ENCODE measurements around the gene FUT8.

- TF ChIP-seq MAX (IDR thresholded peaks at IDR 0.05): no peak
- no peak for TF ChIP-seq CTCF (IDR thresholded peaks at IDR 0.05; ENCODE audit: low read depth, low read length, missing input control)
- TF ChIP-seq RAD21 (IDR thresholded peaks at IDR 0.05): no peak
- TF ChIP-seq SP1 (IDR thresholded peaks at IDR 0.05): no peak
- TF ChIP-seq FOXA1 (IDR thresholded peaks at IDR 0.05): no peak
- TF ChIP-seq GABPA (IDR thresholded peaks at IDR 0.05 in 1 of 2, conservative IDR thresholded peaks at IDR 0.05 in 1 of 2): no peak
- TF ChIP-seq RXRA (IDR thresholded peaks at IDR 0.05): no peak
- no peak for TF ChIP-seq TAF1 (conservative IDR thresholded peaks at IDR 0.05)
- no peak for TF ChIP-seq JUND (IDR thresholded peaks at IDR 0.05)
- no peak for TF ChIP-seq YY1 (IDR thresholded peaks at IDR 0.05)
- TF ChIP-seq REST (IDR thresholded peaks at IDR 0.05): no peak
- no peak for TF ChIP-seq EGR1 (IDR thresholded peaks at IDR 0.05; ENCODE audit: low read depth in 2 of 2)
- TF ChIP-seq HNF4G (IDR thresholded peaks at IDR 0.05): no peak
- TF ChIP-seq ATF3 (IDR thresholded peaks at IDR 0.05): no peak
Observed at GRCh38 chr14:65753061-65753460, 340.5 kb downstream of the FUT8 start.

Data from liver (tissue), 3 donors.